Measurements from ENCODE around the gene SPDYA. TPM values are rescaled to one million over a fixed set of nuclear protein-coding genes. Genes with fewer than 3 reads are reported as not detected.

The SPDYA gene
- total RNA-seq, 1 experiment from 2014 or later: 1.2 TPM

GRCh38 chr2:28766070-28766469 is 44.6 kb upstream of the SPDYA start:
- DNase-seq (ENCODE audit: low read depth, low spot score) (no peak), ATAC-seq (no peak)
- intact Hi-C loops (cut with micrococcal nuclease): no loop called here
- Histone ChIP-seq H3K79me2 (ENCODE audit: insufficient read depth, low read length) (peaks cover 100% of the 10 kb centered on the region), H2AFZ (ENCODE audit: low read depth, low read length, poor library complexity, severe bottlenecking) (no peak overlapping the region), H3K9me3 (ENCODE audit: control insufficient read depth in 1 of 2, insufficient read depth in 1 of 2, low read depth in 1 of 2, low read length in 2 of 2) (no peaks in the 10 kb centered on the region), H3K9ac (ENCODE audit: low read length) (no peak overlapping the region), H3K36me3 (ENCODE audit: control insufficient read depth in 1 of 2, insufficient read depth in 2 of 2, low read length in 2 of 2) (0 out of 4 replicates have a peak, but pooled peaks cover 0 to 2% of the 10 kb centered on the region in 2 experiments), H4K20me1 (ENCODE audit: insufficient read depth) (peaks cover 26% of the 10 kb centered on the region), H3K27me3 (ENCODE audit: insufficient read depth, low read length) (no peaks in the 10 kb centered on the region), H3K9me2 (ENCODE audit: insufficient read depth) (no peaks in the 10 kb centered on the region), H3K27ac (ENCODE audit: low read depth, low read length) (no peak overlapping the region), H3K4me1 (ENCODE audit: control insufficient read depth in 1 of 2, insufficient read depth in 2 of 2, low read length in 2 of 2) (no peaks in the 10 kb centered on the region), H3K4me3 (replicated peaks in 1 of 2; ENCODE audit: low read depth in 1 of 2, low read length in 2 of 2) (no peak overlapping the region), H3K4me2 (ENCODE audit: low read length) (no peak overlapping the region)
- ChIA-PET CTCF (no interaction called here), POLR2A (no interaction called here), RAD21 (ENCODE audit: low non-redundant PET in 1 of 2, low total read pairs in 2 of 2, uncharacterized antibody in 2 of 2, unreplicated experiment in 2 of 2) (no interaction called here)
- no TSS peak for BruUV-seq (replicated peaks)
- TF ChIP-seq FOSL1 (IDR thresholded peaks at IDR 0.05; ENCODE audit: low read depth): no peak
- TF ChIP-seq MAX (IDR thresholded peaks at IDR 0.05): no peak
- no peak for TF ChIP-seq YY1 (IDR thresholded peaks at IDR 0.05; ENCODE audit: extremely low read depth, insufficient replicate concordance, low read depth, low read length)
- no peak for TF ChIP-seq EZH2phosphoT487 (IDR thresholded peaks at IDR 0.05; ENCODE audit: borderline replicate concordance)
- TF ChIP-seq CBX3 (IDR thresholded peaks at IDR 0.05; ENCODE audit: low read depth): no peak
- TF ChIP-seq ATF3 (IDR thresholded peaks at IDR 0.05): no peak
- TF ChIP-seq ZFX (IDR thresholded peaks at IDR 0.05): no peak

GRCh38 chr2:28767337-28767736 is 43.3 kb upstream of the SPDYA start:
- H3K9ac ChIP-seq (ENCODE audit: low read length): no peak overlapping the region
- H3K79me2 ChIP-seq (ENCODE audit: insufficient read depth, low read length): peaks cover 100% of the 10 kb centered on the region
- ATAC-seq: no peak
- TF ChIP-seq, protein P1, sequence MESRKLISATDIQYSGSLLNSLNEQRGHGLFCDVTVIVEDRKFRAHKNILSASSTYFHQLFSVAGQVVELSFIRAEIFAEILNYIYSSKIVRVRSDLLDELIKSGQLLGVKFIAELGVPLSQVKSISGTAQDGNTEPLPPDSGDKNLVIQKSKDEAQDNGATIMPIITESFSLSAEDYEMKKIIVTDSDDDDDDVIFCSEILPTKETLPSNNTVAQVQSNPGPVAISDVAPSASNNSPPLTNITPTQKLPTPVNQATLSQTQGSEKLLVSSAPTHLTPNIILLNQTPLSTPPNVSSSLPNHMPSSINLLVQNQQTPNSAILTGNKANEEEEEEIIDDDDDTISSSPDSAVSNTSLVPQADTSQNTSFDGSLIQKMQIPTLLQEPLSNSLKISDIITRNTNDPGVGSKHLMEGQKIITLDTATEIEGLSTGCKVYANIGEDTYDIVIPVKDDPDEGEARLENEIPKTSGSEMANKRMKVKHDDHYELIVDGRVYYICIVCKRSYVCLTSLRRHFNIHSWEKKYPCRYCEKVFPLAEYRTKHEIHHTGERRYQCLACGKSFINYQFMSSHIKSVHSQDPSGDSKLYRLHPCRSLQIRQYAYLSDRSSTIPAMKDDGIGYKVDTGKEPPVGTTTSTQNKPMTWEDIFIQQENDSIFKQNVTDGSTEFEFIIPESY (IDR thresholded peaks at IDR 0.05; ENCODE audit: extremely low read depth, insufficient replicate concordance, low read length): no peak
- TF ChIP-seq ELF1 (IDR thresholded peaks at IDR 0.05; ENCODE audit: borderline replicate concordance, low read depth) (no peak), YY1 (IDR thresholded peaks at IDR 0.05; ENCODE audit: extremely low read depth, insufficient replicate concordance, low read depth, low read length) (no peak), SP1 (IDR thresholded peaks at IDR 0.05; ENCODE audit: low read depth) (no peak), ATF3 (IDR thresholded peaks at IDR 0.05) (no peak), ZNF274 (IDR thresholded peaks at IDR 0.05; ENCODE audit: low read depth, low read length) (no peak), SIN3A (IDR thresholded peaks at IDR 0.05; ENCODE audit: low read depth) (no peak), CBX3 (IDR thresholded peaks at IDR 0.05; ENCODE audit: low read depth) (no peak), MAX (IDR thresholded peaks at IDR 0.05) (no peak), ZFX (IDR thresholded peaks at IDR 0.05) (no peak), POLR2A (IDR thresholded peaks at IDR 0.05; ENCODE audit: borderline replicate concordance, extremely low read depth, insufficient read depth, insufficient read length) (no peak), JUND (IDR thresholded peaks at IDR 0.05) (no peak)
- TF ChIP-seq, protein P2, sequence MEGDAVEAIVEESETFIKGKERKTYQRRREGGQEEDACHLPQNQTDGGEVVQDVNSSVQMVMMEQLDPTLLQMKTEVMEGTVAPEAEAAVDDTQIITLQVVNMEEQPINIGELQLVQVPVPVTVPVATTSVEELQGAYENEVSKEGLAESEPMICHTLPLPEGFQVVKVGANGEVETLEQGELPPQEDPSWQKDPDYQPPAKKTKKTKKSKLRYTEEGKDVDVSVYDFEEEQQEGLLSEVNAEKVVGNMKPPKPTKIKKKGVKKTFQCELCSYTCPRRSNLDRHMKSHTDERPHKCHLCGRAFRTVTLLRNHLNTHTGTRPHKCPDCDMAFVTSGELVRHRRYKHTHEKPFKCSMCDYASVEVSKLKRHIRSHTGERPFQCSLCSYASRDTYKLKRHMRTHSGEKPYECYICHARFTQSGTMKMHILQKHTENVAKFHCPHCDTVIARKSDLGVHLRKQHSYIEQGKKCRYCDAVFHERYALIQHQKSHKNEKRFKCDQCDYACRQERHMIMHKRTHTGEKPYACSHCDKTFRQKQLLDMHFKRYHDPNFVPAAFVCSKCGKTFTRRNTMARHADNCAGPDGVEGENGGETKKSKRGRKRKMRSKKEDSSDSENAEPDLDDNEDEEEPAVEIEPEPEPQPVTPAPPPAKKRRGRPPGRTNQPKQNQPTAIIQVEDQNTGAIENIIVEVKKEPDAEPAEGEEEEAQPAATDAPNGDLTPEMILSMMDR (IDR thresholded peaks at IDR 0.05 in 2 of 3, conservative IDR thresholded peaks at IDR 0.05 in 1 of 3; ENCODE audit: borderline replicate concordance in 1 of 3, insufficient read depth in 1 of 3, low read depth in 2 of 3, low read length in 2 of 3): no peak

More at GRCh38 chr2:28767337-28767736, 43.3 kb upstream of the SPDYA start:
- no peak overlapping the region for H3K4me3 ChIP-seq (replicated peaks in 1 of 2; ENCODE audit: low read depth in 1 of 2, low read length in 2 of 2)
- H3K4me1 ChIP-seq (ENCODE audit: control insufficient read depth in 1 of 2, insufficient read depth in 2 of 2, low read length in 2 of 2): no peaks in the 10 kb centered on the region
- H3K36me3 ChIP-seq (ENCODE audit: control insufficient read depth in 1 of 2, insufficient read depth in 2 of 2, low read length in 2 of 2): no peaks in the 10 kb centered on the region
- H3K9me2 ChIP-seq (ENCODE audit: insufficient read depth): no peaks in the 10 kb centered on the region
- H3K9me3 ChIP-seq (ENCODE audit: control insufficient read depth in 1 of 2, insufficient read depth in 1 of 2, low read depth in 1 of 2, low read length in 2 of 2): no peaks in the 10 kb centered on the region
- H3K4me2 ChIP-seq (ENCODE audit: low read length): no peak overlapping the region
- intact Hi-C loops (cut with micrococcal nuclease): no loop called here
- H4K20me1 ChIP-seq (ENCODE audit: insufficient read depth): peaks cover 19% of the 10 kb centered on the region
- H3K27ac ChIP-seq (ENCODE audit: low read depth, low read length): no peak overlapping the region
- ChIA-PET RAD21 (ENCODE audit: low non-redundant PET in 1 of 2, low total read pairs in 2 of 2, uncharacterized antibody in 2 of 2, unreplicated experiment in 2 of 2) (no interaction called here), POLR2A (no interaction called here), CTCF (no interaction called here)
- no peak for DNase-seq (ENCODE audit: low read depth, low spot score)
- no TSS peak for BruUV-seq (replicated peaks)
- H2AFZ ChIP-seq (ENCODE audit: low read depth, low read length, poor library complexity, severe bottlenecking): no peak overlapping the region
- no peaks in the 10 kb centered on the region for H3K27me3 ChIP-seq (ENCODE audit: insufficient read depth, low read length)
